Ramos (cell line): ENCODE measurements around the gene HDAC4.

Experiments
- in situ Hi-C: fragments of 300-500 bp; cut with MboI; formaldehyde crosslinking; loops from one replicate; pipeline ENCODE4 v1.14.3; 2022; ENCODE audit warnings: low sequenced_read_pairs; ENCODE audit not compliant: unreplicated experiment

HDAC4 gene

DNA sequence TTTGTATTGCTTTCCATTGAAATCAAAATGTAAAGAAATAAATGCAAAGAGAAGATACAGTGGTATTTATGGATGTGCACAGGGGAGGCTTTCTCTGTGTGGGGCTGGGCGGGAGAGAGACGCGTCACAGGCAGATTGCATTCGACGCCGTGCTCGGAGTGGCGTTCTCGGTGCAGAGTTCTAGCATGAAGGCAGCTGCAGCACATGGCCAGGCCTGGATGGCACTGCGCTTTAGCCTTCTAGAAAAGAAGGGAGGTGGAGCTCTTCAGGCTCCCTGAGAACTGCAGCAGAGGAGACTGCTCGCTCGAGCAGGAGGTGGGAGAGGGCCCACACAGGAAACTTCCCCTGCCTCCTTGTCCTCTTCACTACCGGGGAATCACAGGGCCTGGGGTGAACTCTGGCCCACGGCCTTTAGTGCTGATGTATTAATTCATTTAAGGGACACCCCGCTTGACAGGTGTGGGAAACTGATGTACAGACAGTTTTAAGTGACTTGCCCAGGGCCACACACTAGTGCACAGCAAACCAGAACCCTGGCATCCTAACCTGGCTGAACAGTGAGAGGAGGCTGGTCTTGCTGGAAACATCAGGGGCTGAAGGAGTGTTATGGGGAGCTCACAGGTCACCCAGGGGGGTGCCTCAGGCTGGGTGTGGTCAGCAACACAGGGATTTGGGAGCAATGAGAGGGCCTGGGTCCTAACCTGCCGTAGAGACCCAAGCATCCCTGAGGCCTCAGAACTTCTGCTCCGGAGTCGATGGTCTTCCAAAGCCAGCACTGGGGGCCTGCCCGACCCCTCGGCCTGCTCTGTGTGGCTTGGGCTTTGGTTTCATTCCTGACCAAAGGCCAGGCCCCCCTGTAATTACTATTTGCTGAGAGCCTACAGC is 199.9 kb downstream of the HDAC4 start:
- in situ Hi-C loops = no loop called here

GRCh38 chr2:239199041-239199768 is 201.6 kb downstream of the HDAC4 start:
- in situ Hi-C loops = no loop called here

GRCh38 chr2:239198221-239198620 is 202.6 kb downstream of the HDAC4 start:
- in situ Hi-C loops = no loop called here

GRCh38 chr2:239197146-239197545 is 203.7 kb downstream of the HDAC4 start:
- in situ Hi-C loops = no loop called here

DNA sequence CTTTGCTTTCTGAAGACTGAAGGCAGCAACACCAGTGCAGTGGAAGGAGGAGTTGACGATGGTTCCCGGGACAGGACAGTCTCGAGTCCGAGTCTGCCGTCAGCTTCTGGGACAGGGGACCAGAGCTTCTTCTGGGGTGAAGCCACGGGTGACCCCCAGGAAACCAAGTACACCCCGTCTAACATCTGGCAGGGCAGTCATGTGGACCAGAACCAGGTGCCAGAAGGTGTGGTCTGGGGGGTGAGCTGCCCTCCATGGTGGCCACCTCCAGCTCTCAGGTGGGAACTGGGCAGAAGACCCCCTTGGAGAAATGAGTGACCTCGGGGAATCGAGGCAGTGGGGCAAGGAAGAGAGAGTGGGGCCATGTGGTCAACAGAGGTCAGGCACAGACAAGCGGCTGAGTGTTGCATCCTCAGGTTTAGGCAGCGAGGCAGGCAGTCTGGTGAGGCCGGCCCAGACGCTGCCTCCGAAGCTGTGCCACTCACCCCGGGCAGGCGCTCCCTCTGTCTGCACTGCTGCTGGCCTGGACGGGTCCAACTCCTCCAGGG is 204.3 kb downstream of the HDAC4 start:
- in situ Hi-C loops = no loop called here

- in situ Hi-C loops = no loop called here
Measured at GRCh38 chr2:239195992-239196391, 204.8 kb downstream of the HDAC4 start.

DNA sequence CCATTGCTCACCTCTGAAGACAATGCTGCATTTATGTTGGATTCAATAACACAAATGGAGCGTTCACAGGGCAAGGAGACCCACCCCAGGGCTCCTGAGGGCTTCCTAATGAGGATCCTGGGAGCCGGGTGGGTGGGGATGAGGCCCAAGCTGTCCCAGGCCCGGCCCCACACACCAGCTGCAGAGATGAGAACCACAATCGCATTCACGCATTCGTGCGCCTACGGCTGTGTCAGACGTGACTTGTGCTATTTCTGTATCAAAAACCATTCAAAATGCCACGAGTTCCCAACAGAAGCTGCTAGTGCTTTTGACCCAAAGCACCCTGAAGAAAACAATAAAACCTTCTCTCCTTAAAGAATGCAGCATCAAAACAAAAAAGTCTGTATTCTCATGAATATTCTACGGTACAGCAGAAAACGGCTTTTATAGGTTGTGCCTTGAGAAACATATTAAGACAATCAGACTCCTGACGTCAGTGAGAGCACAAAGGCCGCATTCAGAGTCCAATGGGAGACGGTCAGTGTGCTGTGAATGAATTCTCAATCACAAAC is 205.4 kb downstream of the HDAC4 start:
- in situ Hi-C loops = no loop called here

DNA sequence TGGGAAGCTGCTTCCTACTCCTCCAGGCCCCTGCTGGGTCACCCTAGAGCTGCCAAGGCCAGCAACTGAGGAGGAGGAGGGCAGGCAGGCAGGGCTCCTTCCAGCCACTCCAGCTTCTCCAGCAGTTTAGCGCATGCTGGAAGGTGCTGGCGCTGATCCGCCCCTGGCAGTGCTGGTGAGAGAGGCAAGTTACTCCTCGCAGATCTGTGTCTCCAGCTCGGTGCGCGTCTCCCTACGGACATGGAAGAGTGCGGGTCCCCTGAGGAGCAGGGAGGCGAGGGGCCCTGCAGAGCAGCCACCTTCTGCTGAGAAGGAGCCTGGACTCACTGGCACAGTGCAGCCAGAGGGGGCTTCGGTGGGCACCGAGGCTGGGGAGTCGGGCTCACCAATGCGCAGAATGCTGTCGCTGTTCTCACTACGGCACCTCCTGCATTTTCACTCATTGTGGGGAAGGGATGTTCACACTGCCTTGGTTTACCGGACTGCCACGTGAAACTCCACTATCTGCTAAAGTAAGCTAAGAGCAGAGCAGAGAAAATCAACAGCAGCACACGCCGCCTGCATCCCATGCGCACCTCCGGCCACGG is 206.0 kb downstream of the HDAC4 start:
- in situ Hi-C loops = no loop called here

DNA sequence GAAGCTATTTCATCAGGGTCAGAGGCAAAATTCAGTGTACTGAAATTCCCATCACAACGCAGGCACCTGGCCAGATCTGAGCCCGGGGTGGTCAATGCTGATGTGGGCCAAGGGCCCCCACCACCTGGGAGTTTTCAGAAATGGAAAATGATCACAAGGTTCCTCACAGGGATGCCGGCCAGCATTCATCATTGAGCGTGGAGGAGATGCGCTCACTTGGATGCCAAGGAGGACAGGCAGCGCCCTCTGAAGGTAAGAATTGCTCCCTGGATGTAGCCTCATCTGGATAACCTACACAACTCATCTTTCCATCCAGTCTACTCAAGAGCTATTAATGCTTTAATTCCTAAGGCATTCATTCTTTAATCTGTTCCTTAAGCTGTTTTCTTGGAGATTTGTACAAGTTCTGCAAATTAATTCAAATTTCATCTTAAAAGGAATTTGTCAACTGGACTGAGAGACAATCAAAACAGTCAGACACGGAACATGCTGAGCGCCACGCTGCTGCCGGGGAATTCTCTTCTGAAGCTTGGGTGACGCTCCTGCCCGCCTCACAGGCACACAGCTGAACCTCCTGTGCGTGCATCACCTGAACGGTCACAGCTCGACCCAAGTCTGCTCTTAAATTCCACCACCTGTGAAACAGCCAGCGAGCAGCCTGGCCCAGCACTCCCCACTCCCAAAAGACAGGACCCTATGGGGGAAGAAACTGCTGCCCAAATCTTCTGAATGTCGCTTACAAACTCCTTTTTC is 206.7 kb downstream of the HDAC4 start:
- in situ Hi-C loops = no loop called here

GRCh38 chr2:239193401-239193811 is 207.4 kb downstream of the HDAC4 start:
- in situ Hi-C loops = no loop called here

GRCh38 chr2:239192975-239193374 is 207.8 kb downstream of the HDAC4 start:
- in situ Hi-C loops = no loop called here

GRCh38 chr2:239192456-239192855 is 208.4 kb downstream of the HDAC4 start:
- in situ Hi-C loops = no loop called here

DNA sequence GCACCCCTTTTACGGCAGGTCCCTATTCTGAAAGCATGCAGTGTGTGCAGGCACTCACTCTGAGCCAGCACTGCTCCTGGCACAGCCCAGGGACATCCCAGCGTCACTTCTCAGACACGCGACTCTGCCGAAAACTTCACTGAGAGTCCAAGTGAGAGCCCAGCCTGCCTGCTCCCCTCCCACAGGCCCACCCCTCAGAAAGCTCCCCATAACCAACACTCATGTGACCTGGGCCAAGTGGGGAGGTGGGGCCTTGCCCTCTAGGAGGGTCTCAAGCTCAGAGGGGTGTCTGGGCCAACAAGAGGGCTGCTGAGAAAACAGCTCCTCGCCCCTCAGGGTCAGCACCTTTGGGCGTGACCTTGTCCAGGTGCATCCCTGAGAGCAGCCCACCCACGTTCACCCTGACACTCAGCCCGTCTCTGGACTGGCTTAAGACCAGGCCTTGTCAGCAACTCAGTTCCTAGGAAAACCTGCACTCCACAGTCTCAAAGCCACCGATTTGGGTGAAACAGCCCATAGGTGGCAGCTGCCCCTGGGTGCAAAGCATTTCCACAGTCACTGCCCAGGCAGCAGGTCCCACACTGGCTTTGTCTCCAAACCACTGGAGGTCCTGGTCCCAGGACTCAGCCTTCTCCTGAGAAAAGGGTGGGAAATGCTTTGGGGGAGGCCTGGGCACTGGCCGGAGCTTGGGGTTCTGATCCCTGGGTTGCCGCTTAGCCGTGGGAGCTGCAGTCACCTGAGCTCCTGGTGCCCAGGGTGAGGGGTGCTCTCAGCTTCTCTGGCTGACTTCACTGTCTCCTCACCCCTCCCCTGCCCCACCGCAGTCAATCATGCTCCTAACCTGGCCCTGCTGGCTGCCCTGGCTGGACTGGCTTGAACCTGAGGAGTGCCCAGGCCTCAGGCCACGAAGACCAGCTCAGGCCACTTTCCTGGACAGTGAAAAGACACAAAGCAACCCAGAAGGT is 209.6 kb downstream of the HDAC4 start:
- in situ Hi-C loops = no loop called here

DNA sequence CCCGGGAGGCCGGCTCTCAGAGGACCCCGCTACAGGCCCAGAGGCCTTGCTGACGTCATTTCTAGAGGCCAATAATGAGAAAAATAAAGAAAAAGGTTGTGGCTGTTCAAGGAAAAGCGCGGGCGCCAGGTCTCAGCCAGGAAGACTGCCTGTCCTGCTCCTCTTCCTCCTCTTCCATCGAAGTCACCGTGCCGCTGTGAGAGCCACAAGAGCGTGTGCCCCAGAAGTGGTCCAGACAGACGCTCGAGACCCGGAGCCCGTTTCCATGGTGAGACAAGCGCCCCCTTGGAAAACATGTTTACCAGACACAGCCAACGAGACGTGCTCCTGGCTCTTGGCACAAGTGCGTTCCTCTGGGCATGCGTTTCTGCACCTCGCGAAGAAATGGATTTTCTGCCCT is 210.5 kb downstream of the HDAC4 start:
- in situ Hi-C loops = no loop called here

GRCh38 chr2:239189711-239190131 is 211.1 kb downstream of the HDAC4 start:
- in situ Hi-C loops = no loop called here

GRCh38 chr2:239188536-239188935 is 212.3 kb downstream of the HDAC4 start:
- in situ Hi-C loops = no loop called here

DNA sequence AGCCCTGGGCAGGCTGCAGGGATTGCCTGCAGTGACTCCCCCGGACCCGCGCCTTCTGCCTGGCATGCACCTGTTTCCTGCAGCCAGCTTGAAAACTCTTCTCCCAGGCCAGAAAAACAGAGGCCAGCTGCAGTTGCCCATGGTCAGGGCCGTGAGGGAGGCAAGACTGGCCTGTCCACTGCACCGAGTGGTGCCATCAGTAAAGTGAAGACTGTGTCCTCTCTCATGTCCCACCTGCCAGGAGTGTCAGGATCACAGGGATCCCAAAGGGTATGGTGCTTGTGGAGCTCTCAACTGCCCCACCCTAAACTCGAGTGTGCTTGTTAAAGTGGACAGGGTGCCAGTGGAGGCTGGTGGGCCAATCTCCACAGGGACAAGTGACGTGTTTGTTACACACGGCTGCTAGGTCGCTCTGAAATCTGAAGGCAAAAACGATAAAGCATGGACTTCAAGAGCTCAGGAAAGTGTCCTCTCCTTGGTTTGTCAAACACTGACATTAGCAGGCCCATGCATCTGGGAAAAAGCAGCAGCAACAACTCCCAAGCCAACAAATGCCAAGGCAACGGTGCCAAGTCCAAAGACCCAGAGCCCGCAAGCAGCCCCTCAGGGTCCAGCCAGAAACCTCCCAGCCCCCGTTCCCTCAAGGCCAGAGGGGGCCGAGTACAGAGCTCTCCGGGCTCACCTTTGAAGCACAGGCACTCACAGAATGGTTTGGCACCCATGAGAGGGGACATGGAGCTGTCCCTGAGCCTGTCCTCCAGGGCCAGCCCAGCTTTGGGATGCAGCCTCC is 213.2 kb downstream of the HDAC4 start:
- in situ Hi-C loops = no loop called here
